Neural cell (in vitro differentiated cells): ENCODE measurements around the gene IRF2BP1. TPM values are rescaled to one million over a fixed set of nuclear protein-coding genes. Genes with fewer than 3 reads are reported as not detected.
"Not testable (repeated sequence)": the region's sequence is repeated elsewhere in the genome, so short reads cannot be mapped to it uniquely, and the experiment has no call there.

ENCODE experiments used
- H2AFZ ChIP-seq: fragments of 200-600, 300-800 bp; sonication (generic), shearing (Covaris generic); 2 replicates; pipeline ENCODE4 v1.6.0; 2014; ENCODE audit warnings: low read depth, mild to moderate bottlenecking, antibody characterized with exemption, low read length, moderate library complexity
- H3F3A ChIP-seq: fragments of 200-600 bp; shearing (Covaris generic); 2 replicates; pipeline ENCODE4 v1.6.1; 2016; ENCODE audit warnings: mild to moderate bottlenecking, moderate library complexity, mixed read lengths, antibody characterized with exemption, low read length; ENCODE audit not compliant: insufficient read depth, poor library complexity, severe bottlenecking
- H3K27ac ChIP-seq: fragments of 200-600, 300-800 bp; sonication (generic), shearing (Covaris generic); 2 replicates; pipeline ENCODE4 v1.5.1; 2014; ENCODE audit warnings: mild to moderate bottlenecking, low read length, moderate library complexity
- H3K27me3 ChIP-seq: fragments of 300-800, 200-600 bp; sonication (generic), shearing (Covaris generic); 2 replicates; pipeline ENCODE4 v1.6.0; 2014; ENCODE audit warnings: mild to moderate bottlenecking, low read depth, low read length, moderate library complexity; ENCODE audit not compliant: insufficient read depth
- H3K36me3 ChIP-seq: fragments of 300-800, 200-600 bp; sonication (generic), shearing (Covaris generic); 2 replicates; pipeline ENCODE4 v1.5.1; 2014; ENCODE audit warnings: mild to moderate bottlenecking, antibody characterized with exemption, low read length, moderate library complexity; ENCODE audit not compliant: insufficient read depth
- H3K4me2 ChIP-seq: fragments of 300-800, 200-600 bp; sonication (generic), shearing (Covaris generic); 2 replicates; pipeline ENCODE4 v1.6.0; 2014; ENCODE audit warnings: mild to moderate bottlenecking, low read length
- H3K4me3 ChIP-seq: fragments of 300-800, 200-600 bp; sonication (generic), shearing (Covaris generic); 2 replicates; pipeline ENCODE4 v1.5.1; 2014; ENCODE audit warnings: mild to moderate bottlenecking, low read length, moderate library complexity
- H3K79me2 ChIP-seq: fragments of 200-600 bp; shearing (Covaris generic); replicated peaks from 2 replicates; pipeline ENCODE4 v1.6.0; 2014; ENCODE audit warnings: mild to moderate bottlenecking, low read length, moderate library complexity; ENCODE audit not compliant: insufficient read depth
- H3K9ac ChIP-seq: fragments of 300-800, 200-600 bp; sonication (generic), shearing (Covaris generic); 2 replicates; pipeline ENCODE4 v1.6.1; 2016; ENCODE audit warnings: mild to moderate bottlenecking, low read length, mixed read lengths
- H3K9me2 ChIP-seq: fragments of 200-600 bp; shearing (Covaris generic); 2 replicates; pipeline ENCODE4 v1.6.1; 2016; ENCODE audit warnings: mild to moderate bottlenecking, low read length, mixed read lengths; ENCODE audit not compliant: insufficient read depth
- H3K9me3 ChIP-seq: fragments of 200-600, 300-800 bp; sonication (generic), shearing (Covaris generic); 2 replicates; pipeline ENCODE4 v1.6.1; 2016; ENCODE audit warnings: mild to moderate bottlenecking, mixed run types, low read length, moderate library complexity, mixed read lengths
- H4K20me1 ChIP-seq: fragments of 200-600 bp; shearing (Covaris generic); 2 replicates; pipeline ENCODE4 v1.6.1; 2016; ENCODE audit warnings: mild to moderate bottlenecking, mixed run types; ENCODE audit not compliant: insufficient read depth
- EP300 ChIP-seq: fragments of 450-650 bp; conservative IDR thresholded peaks from 2 replicates; pipeline ENCODE4 v1.6.1; 2014; ENCODE audit warnings: antibody characterized with exemption, mild to moderate bottlenecking, moderate library complexity; ENCODE audit not compliant: poor library complexity, severe bottlenecking
- EZH2 ChIP-seq: fragments of 200-600, 300-800 bp; shearing (Covaris generic), sonication (generic); IDR thresholded peaks from 2 replicates; pipeline ENCODE4 v1.6.1; 2014; ENCODE audit warnings: antibody characterized with exemption, low read length, borderline replicate concordance, mild to moderate bottlenecking; ENCODE audit not compliant: insufficient read depth, poor library complexity, severe bottlenecking
- MXI1 ChIP-seq: fragments of 450-650 bp; conservative IDR thresholded peaks from 2 replicates; pipeline ENCODE4 v1.6.1; 2014; ENCODE audit warnings: antibody characterized with exemption, mild to moderate bottlenecking; ENCODE audit not compliant: poor library complexity, severe bottlenecking
- POLR2AphosphoS5 ChIP-seq: IDR thresholded peaks from 2 replicates; pipeline ENCODE4 v1.6.1; 2012
- RAD21 ChIP-seq: fragments of 450-650 bp; conservative IDR thresholded peaks from 2 replicates; pipeline ENCODE4 v1.6.1; 2014; ENCODE audit warnings: antibody characterized with exemption, mild to moderate bottlenecking, moderate library complexity
- SMC3 ChIP-seq: fragments of 450-650 bp; conservative IDR thresholded peaks from 2 replicates; pipeline ENCODE4 v1.6.1; 2014; ENCODE audit warnings: antibody characterized with exemption, mild to moderate bottlenecking, moderate library complexity; ENCODE audit not compliant: poor library complexity
- TAF1 ChIP-seq: IDR thresholded peaks from 2 replicates; pipeline ENCODE4 v1.6.1; 2012; ENCODE audit warnings: low read depth
- polyA plus RNA-seq: library from polyadenylated mRNA; depleted of rRNA; stranded (reverse); fragments of >200 nt; gene quantifications from 2 replicates; pipeline ENCODE4 v1.2.3, GENCODE V29; 2014
- TF ChIP-seq, protein P1 (sequence below): IDR thresholded peaks from 2 replicates; pipeline ENCODE4 v1.6.1; 2012; ENCODE audit warnings: borderline replicate concordance
- TF ChIP-seq, protein P2 (sequence below): fragments of 450-650 bp; IDR thresholded peaks from 2 replicates; pipeline ENCODE4 v1.5.1; 2014; ENCODE audit warnings: antibody characterized with exemption, mild to moderate bottlenecking, moderate library complexity; ENCODE audit not compliant: poor library complexity, severe bottlenecking

The IRF2BP1 gene
- polyA plus RNA-seq, 1 donor from 2014 or later: 26.9 TPM

DNA sequence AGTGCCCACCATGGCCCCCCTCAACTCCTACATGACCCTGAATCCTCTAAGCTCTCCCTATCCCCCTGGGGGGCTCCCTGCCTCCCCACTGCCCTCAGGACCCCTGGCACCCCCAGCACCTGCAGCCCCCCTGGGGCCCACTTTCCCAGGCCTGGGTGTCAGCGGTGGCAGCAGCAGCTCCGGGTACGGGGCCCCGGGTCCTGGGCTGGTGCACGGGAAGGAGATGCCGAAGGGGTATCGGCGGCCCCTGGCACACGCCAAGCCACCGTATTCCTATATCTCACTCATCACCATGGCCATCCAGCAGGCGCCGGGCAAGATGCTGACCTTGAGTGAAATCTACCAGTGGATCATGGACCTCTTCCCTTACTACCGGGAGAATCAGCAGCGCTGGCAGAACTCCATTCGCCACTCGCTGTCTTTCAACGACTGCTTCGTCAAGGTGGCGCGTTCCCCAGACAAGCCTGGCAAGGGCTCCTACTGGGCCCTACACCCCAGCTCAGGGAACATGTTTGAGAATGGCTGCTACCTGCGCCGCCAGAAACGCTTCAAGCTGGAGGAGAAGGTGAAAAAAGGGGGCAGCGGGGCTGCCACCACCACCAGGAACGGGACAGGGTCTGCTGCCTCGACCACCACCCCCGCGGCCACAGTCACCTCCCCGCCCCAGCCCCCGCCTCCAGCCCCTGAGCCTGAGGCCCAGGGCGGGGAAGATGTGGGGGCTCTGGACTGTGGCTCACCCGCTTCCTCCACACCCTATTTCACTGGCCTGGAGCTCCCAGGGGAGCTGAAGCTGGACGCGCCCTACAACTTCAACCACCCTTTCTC lies 13.6 kb downstream of the IRF2BP1 start:
- Histone ChIP-seq H4K20me1 (no peaks in the 10 kb centered on the region), H3K36me3 (no peaks in the 10 kb centered on the region), H3K27ac (no peak overlapping the region), H3K4me3 (no peak overlapping the region), H3K79me2 (no peaks in the 10 kb centered on the region), H3F3A (no peaks in the 10 kb centered on the region), H3K9me2 (no peaks in the 10 kb centered on the region), H2AFZ (no peak overlapping the region), H3K9me3 (no peaks in the 10 kb centered on the region), H3K27me3 (no peaks in the 10 kb centered on the region), H3K9ac (no peak overlapping the region), H3K4me2 (no peak overlapping the region)
- TF ChIP-seq TAF1 (no peak), POLR2AphosphoS5 (no peak), MXI1 (no peak), RAD21 (no peak), EZH2 (no peak), SMC3 (no peak), EP300 (no peak)
- TF ChIP-seq, protein P1, sequence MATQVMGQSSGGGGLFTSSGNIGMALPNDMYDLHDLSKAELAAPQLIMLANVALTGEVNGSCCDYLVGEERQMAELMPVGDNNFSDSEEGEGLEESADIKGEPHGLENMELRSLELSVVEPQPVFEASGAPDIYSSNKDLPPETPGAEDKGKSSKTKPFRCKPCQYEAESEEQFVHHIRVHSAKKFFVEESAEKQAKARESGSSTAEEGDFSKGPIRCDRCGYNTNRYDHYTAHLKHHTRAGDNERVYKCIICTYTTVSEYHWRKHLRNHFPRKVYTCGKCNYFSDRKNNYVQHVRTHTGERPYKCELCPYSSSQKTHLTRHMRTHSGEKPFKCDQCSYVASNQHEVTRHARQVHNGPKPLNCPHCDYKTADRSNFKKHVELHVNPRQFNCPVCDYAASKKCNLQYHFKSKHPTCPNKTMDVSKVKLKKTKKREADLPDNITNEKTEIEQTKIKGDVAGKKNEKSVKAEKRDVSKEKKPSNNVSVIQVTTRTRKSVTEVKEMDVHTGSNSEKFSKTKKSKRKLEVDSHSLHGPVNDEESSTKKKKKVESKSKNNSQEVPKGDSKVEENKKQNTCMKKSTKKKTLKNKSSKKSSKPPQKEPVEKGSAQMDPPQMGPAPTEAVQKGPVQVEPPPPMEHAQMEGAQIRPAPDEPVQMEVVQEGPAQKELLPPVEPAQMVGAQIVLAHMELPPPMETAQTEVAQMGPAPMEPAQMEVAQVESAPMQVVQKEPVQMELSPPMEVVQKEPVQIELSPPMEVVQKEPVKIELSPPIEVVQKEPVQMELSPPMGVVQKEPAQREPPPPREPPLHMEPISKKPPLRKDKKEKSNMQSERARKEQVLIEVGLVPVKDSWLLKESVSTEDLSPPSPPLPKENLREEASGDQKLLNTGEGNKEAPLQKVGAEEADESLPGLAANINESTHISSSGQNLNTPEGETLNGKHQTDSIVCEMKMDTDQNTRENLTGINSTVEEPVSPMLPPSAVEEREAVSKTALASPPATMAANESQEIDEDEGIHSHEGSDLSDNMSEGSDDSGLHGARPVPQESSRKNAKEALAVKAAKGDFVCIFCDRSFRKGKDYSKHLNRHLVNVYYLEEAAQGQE: no peak
- TF ChIP-seq, protein P2, sequence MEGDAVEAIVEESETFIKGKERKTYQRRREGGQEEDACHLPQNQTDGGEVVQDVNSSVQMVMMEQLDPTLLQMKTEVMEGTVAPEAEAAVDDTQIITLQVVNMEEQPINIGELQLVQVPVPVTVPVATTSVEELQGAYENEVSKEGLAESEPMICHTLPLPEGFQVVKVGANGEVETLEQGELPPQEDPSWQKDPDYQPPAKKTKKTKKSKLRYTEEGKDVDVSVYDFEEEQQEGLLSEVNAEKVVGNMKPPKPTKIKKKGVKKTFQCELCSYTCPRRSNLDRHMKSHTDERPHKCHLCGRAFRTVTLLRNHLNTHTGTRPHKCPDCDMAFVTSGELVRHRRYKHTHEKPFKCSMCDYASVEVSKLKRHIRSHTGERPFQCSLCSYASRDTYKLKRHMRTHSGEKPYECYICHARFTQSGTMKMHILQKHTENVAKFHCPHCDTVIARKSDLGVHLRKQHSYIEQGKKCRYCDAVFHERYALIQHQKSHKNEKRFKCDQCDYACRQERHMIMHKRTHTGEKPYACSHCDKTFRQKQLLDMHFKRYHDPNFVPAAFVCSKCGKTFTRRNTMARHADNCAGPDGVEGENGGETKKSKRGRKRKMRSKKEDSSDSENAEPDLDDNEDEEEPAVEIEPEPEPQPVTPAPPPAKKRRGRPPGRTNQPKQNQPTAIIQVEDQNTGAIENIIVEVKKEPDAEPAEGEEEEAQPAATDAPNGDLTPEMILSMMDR: no peak

DNA sequence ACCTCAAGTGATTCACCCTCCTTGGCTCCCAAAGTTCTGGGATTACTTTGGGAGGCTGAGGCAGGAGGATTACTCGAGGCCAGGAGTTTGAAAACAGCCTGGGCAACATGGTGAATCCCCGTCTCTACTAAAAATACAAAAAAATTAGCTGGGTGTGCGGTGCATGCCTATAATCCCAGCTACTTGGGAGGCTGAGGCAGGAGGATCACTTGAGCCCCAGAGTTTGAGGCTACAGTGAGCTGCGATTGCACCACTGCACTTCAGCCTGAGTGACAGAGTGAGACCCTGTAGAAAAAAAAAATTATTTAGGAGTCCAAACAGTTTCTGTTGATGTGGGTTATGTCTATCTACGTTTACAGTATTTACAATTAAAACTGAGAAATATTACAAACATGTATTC lies 15.1 kb downstream of the IRF2BP1 start:
- no peak overlapping the region for H3K27ac ChIP-seq
- H3K9me2 ChIP-seq: no peaks in the 10 kb centered on the region
- peaks cover 9% of the 10 kb centered on the region for H3K27me3 ChIP-seq
- H2AFZ ChIP-seq: no peak overlapping the region
- no peaks in the 10 kb centered on the region for H4K20me1 ChIP-seq
- no peak overlapping the region for H3K4me3 ChIP-seq
- TF ChIP-seq, protein P2: no peak
- no peak for TF ChIP-seq EZH2
- TF ChIP-seq RAD21: no peak
- TF ChIP-seq SMC3: no peak
- no peak for TF ChIP-seq MXI1
- no peak for TF ChIP-seq POLR2AphosphoS5
- TF ChIP-seq EP300: no peak
- TF ChIP-seq, protein P1: no peak
- no peak for TF ChIP-seq TAF1
- no peak overlapping the region for H3K4me2 ChIP-seq
- no peaks in the 10 kb centered on the region for H3K79me2 ChIP-seq
- no peaks in the 10 kb centered on the region for H3K9me3 ChIP-seq
- H3K36me3 ChIP-seq: no peaks in the 10 kb centered on the region
- no peak overlapping the region for H3K9ac ChIP-seq
- no peaks in the 10 kb centered on the region for H3F3A ChIP-seq

DNA sequence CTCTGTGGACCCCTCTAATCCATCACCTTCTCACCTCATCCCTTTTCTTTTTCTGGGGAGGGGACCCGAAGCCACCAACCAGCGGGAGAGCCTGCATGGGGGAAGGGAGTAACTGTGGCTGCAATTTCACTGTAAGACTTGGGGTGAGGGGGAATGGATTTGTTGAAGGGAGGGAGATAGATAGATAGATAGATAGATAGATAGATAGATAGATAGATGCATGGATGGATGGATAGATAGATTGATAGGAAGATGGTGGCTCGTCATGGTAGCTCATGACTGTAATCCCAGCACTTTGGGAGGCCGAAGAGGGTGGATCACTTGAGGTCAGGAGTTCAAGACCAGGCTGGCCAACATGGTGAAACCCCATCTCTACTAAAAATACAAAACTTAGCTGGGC lies 18.7 kb downstream of the IRF2BP1 start:
- H3K36me3 ChIP-seq, H3F3A ChIP-seq, H3K27ac ChIP-seq, H3K4me3 ChIP-seq, H2AFZ ChIP-seq, H3K9me2 ChIP-seq, H3K9me3 ChIP-seq, H3K79me2 ChIP-seq, H3K9ac ChIP-seq, H3K4me2 ChIP-seq, H4K20me1 ChIP-seq: not testable (repeated sequence)
- H3K27me3 ChIP-seq: peaks cover 35% of the 10 kb centered on the region
